ENCODE results near the gene FNDC3B. TPM values are rescaled to one million over a fixed set of nuclear protein-coding genes. Genes with fewer than 3 reads are reported as not detected.

Gene FNDC3B
- total RNA-seq, 4 donors from 2014 or later: 49.7 to 188 (median 165) TPM

DNA sequence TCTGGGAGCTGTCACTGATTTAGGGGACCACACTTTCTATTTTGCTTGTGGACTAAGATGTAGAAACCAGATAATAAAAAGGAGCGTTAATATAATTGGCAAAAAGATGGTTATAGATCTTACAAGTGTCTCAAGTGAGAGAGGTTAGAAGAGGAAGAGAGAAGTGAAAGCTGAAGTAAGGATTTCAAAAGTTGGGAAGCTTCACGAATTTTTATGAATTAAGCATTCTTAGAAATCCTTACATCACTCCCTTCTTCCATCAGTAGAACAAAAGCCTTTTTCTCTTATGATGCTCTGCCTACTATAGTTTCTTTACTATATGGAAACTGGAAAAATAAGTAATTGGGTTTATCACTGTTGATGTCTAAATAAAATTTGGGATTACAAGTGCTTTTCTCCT is 146.5 kb downstream of the FNDC3B start:
- DNase-seq: no peak
- Histone ChIP-seq H3K27ac (no peak overlapping the region), H3K4me3 (no peak overlapping the region), H3K36me3 (no peaks in the 10 kb centered on the region), H3K9me3 (no peaks in the 10 kb centered on the region), H3K27me3 (no peaks in the 10 kb centered on the region), H3K4me1 (peaks cover 3 to 5% of the 10 kb centered on the region in 2 donors)
- intact Hi-C loops (cut with DNase I; ENCODE audit: low total_unique reads): no loop called here
- no peak for TF ChIP-seq POLR2A (IDR thresholded peaks at IDR 0.05)
- no peak for TF ChIP-seq CTCF (IDR thresholded peaks at IDR 0.05)

DNA sequence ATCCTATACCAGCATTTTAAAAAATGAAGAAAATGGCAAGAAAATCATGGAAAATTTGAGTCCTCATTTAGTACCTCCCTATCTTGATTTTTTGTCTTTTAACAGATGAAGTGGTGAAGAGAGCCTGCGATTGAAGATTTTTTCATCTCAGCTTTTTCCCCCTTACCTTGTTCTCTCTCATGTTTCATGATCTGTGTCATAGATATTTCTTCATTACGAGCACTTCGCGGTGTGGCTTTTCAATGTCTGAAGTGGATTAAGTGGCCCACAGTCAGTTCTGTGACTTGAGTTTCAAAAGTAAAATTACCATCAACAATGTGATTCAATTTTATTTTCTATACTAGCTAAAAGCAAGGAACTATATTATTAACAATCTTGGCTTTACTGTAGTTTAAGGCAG is 147.2 kb downstream of the FNDC3B start:
- Histone ChIP-seq H3K27me3 (no peaks in the 10 kb centered on the region), H3K4me1 (peaks cover 3 to 5% of the 10 kb centered on the region in 2 donors), H3K27ac (no peak overlapping the region), H3K36me3 (no peaks in the 10 kb centered on the region), H3K4me3 (no peak overlapping the region), H3K9me3 (no peaks in the 10 kb centered on the region)
- TF ChIP-seq CTCF (IDR thresholded peaks at IDR 0.05) (no peak), POLR2A (IDR thresholded peaks at IDR 0.05) (no peak)
- DNase-seq: no peak
- intact Hi-C loops (cut with DNase I; ENCODE audit: low total_unique reads): no loop called here

DNA sequence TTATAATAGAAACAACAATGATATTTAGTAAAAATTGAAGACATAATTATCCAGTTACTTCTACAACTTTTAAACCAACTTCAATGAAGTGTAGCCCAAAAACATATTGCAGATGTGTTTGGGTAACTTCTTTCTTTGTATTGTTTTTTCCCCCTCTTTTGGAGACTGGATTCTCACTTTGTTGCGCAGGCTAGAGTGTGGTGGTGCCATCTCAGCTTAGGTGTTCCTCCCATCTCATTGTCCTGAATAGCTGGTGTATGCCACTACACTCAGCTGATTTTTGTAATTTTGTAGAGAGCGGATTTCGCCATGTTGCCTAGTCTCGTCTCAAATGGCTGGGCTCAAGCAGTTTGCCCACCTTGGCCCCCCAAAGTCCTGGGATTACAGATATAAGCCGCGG is 148.1 kb downstream of the FNDC3B start:
- Histone ChIP-seq H3K4me3 (no peak overlapping the region), H3K36me3 (no peaks in the 10 kb centered on the region), H3K27me3 (no peaks in the 10 kb centered on the region), H3K27ac (no peak overlapping the region), H3K9me3 (no peaks in the 10 kb centered on the region), H3K4me1 (peaks cover 0 to 3% of the 10 kb centered on the region in 2 donors)
- no peak for DNase-seq
- no peak for TF ChIP-seq CTCF (IDR thresholded peaks at IDR 0.05)
- TF ChIP-seq POLR2A (IDR thresholded peaks at IDR 0.05): no peak
- intact Hi-C loops (cut with DNase I; ENCODE audit: low total_unique reads): no loop called here

- H3K9me3 ChIP-seq: no peaks in the 10 kb centered on the region
- intact Hi-C loops (cut with DNase I; ENCODE audit: low total_unique reads): no loop called here
These were observed 149.1 kb downstream of the FNDC3B start for GRCh38 chr3:172188511-172188910.

GRCh38 chr3:172189213-172189612 is 149.8 kb downstream of the FNDC3B start:
- no peak overlapping the region for H3K4me3 ChIP-seq
- intact Hi-C loops (cut with DNase I; ENCODE audit: low total_unique reads): no loop called here
- H3K36me3 ChIP-seq: no peaks in the 10 kb centered on the region
- no peaks in the 10 kb centered on the region for H3K9me3 ChIP-seq
- H3K4me1 ChIP-seq: no peaks in the 10 kb centered on the region
- H3K27ac ChIP-seq: no peak overlapping the region
- no peak for TF ChIP-seq POLR2A (IDR thresholded peaks at IDR 0.05)
- TF ChIP-seq CTCF (IDR thresholded peaks at IDR 0.05): no peak
- DNase-seq: no peak
- no peaks in the 10 kb centered on the region for H3K27me3 ChIP-seq

More at GRCh38 chr3:172188511-172188910, 149.1 kb downstream of the FNDC3B start:
- no peak overlapping the region for H3K4me3 ChIP-seq
- TF ChIP-seq CTCF (IDR thresholded peaks at IDR 0.05): no peak
- H3K27ac ChIP-seq: no peak overlapping the region
- no peaks in the 10 kb centered on the region for H3K4me1 ChIP-seq
- H3K27me3 ChIP-seq: no peaks in the 10 kb centered on the region
- DNase-seq: no peak
- no peaks in the 10 kb centered on the region for H3K36me3 ChIP-seq
